ENCODE measurements around the gene GCLC.

DNA sequence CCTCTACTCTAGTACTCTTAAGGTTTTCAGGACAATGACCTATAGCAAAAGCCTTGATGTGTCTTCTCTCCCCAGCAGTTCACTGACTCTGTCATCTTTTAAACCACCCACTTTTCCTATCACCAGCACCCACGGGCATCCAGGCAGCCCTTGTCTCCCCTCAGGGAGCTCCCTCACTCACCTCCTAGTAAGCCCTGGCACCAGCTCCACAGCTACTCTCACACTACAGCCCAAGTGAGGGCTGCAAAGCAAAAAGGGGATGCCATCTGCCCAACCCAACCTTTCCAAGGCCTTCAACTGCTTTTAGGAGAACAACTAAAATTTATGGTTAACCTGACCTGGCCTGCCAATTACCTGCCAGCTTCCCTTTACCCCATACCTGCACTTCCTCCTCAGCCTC is 26.0 kb downstream of the GCLC start:
- TF ChIP-seq, protein P1, sequence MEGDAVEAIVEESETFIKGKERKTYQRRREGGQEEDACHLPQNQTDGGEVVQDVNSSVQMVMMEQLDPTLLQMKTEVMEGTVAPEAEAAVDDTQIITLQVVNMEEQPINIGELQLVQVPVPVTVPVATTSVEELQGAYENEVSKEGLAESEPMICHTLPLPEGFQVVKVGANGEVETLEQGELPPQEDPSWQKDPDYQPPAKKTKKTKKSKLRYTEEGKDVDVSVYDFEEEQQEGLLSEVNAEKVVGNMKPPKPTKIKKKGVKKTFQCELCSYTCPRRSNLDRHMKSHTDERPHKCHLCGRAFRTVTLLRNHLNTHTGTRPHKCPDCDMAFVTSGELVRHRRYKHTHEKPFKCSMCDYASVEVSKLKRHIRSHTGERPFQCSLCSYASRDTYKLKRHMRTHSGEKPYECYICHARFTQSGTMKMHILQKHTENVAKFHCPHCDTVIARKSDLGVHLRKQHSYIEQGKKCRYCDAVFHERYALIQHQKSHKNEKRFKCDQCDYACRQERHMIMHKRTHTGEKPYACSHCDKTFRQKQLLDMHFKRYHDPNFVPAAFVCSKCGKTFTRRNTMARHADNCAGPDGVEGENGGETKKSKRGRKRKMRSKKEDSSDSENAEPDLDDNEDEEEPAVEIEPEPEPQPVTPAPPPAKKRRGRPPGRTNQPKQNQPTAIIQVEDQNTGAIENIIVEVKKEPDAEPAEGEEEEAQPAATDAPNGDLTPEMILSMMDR (optimal IDR thresholded peaks at IDR 0.05 in 1 of 3, IDR thresholded peaks at IDR 0.05 in 1 of 3, conservative IDR thresholded peaks at IDR 0.05 in 1 of 3; ENCODE audit: extremely low read depth in 1 of 3, insufficient read depth in 2 of 3, low read length in 3 of 3) = no peak
- TF ChIP-seq EZH2 (IDR thresholded peaks at IDR 0.05; ENCODE audit: low read length) = no peak
